HG03064 (cell line): ENCODE results near the gene WWOX.

ENCODE experiments used
- ATAC-seq: cut with Tn5 transposase; IDR thresholded peaks from one replicate; pipeline ENCODE4 v1.9.1; 2021; ENCODE audit warnings: low read depth; ENCODE audit not compliant: unreplicated experiment

WWOX gene

GRCh38 chr16:79184464-79185030, 1085.1 kb downstream of the WWOX start:
- ATAC-seq, result no peak

- ATAC-seq, result no peak
These were observed 1086.3 kb downstream of the WWOX start for GRCh38 chr16:79185711-79186110.

- ATAC-seq, result no peak
These were observed 1086.7 kb downstream of the WWOX start for GRCh38 chr16:79186196-79186595.

- ATAC-seq, result no peak
These were observed 1088.8 kb downstream of the WWOX start for GRCh38 chr16:79188115-79188738.

GRCh38 chr16:79188739-79189122, 1089.3 kb downstream of the WWOX start:
- no peak for ATAC-seq

- no peak for ATAC-seq
These were observed 1091.1 kb downstream of the WWOX start for GRCh38 chr16:79190542-79190941.

GRCh38 chr16:79191933-79192332, 1092.5 kb downstream of the WWOX start:
- ATAC-seq, result no peak

GRCh38 chr16:79192904-79193303, 1093.5 kb downstream of the WWOX start:
- ATAC-seq, result no peak

GRCh38 chr16:79194291-79194690, 1094.8 kb downstream of the WWOX start:
- ATAC-seq, result no peak

GRCh38 chr16:79195938-79196337, 1096.5 kb downstream of the WWOX start:
- no peak for ATAC-seq

GRCh38 chr16:79201436-79201835, 1102.0 kb downstream of the WWOX start:
- no peak for ATAC-seq

- ATAC-seq, result no peak
These were observed 1103.5 kb downstream of the WWOX start for GRCh38 chr16:79202977-79203376.

- no peak for ATAC-seq
These were observed 1105.0 kb downstream of the WWOX start for GRCh38 chr16:79204486-79204885.

- no peak for ATAC-seq
These were observed 1107.4 kb downstream of the WWOX start for GRCh38 chr16:79206889-79207288.

- ATAC-seq, result no peak
These were observed 1109.9 kb downstream of the WWOX start for GRCh38 chr16:79209308-79209707.

- no peak for ATAC-seq
These were observed 1111.2 kb downstream of the WWOX start for GRCh38 chr16:79210607-79211006.

GRCh38 chr16:79211586-79211985, 1112.1 kb downstream of the WWOX start:
- ATAC-seq, result no peak

GRCh38 chr16:79212114-79212791, 1112.8 kb downstream of the WWOX start:
- ATAC-seq, result no peak

GRCh38 chr16:79213214-79213613, 1113.8 kb downstream of the WWOX start:
- no peak for ATAC-seq

GRCh38 chr16:79215289-79215688, 1115.8 kb downstream of the WWOX start:
- ATAC-seq, result no peak

GRCh38 chr16:79217375-79218011, 1118.0 kb downstream of the WWOX start:
- ATAC-seq, result no peak

- ATAC-seq, result no peak
These were observed 1118.9 kb downstream of the WWOX start for GRCh38 chr16:79218351-79218750.
